CD14-positive monocyte (primary cell): ENCODE results near the gene R3HDM1. TPM values are rescaled to one million over a fixed set of nuclear protein-coding genes. Genes with fewer than 3 reads are reported as not detected.

Experiments
- DNase-seq, 3 donors: peaks; one replicate each; pipeline ENCODE4 v3.0.0-alpha.2; 2011 to 2022
- H2AFZ ChIP-seq: 2 replicates; pipeline ENCODE4 v1.6.0; 2012; ENCODE audit warnings: mild to moderate bottlenecking, low read depth, low read length, inconsistent platforms; ENCODE audit not compliant: insufficient read depth, poor library complexity, severe bottlenecking
- H3K27ac ChIP-seq, 2 donors: 1 replicate in 1 of 2; 2 replicates in 1 of 2; pipeline ENCODE4 v1.5.1; 2012 to 2013; ENCODE audit warnings: low read length in 2 of 2, control low read depth in 1 of 2, inconsistent platforms in 1 of 2, low read depth in 1 of 2, mild to moderate bottlenecking in 1 of 2
- H3K27me3 ChIP-seq, 2 donors: one replicate each; pipeline versions ENCODE4 v1.6.0 to v1.6.1; 2011 to 2013; ENCODE audit warnings: low read length in 2 of 2; ENCODE audit not compliant: control insufficient read depth in 2 of 2, insufficient read depth in 2 of 2
- H3K36me3 ChIP-seq, 2 donors: replicated peaks in 1 of 2; 1 replicate in 1 of 2; 2 replicates in 1 of 2; pipeline versions ENCODE4 v1.5.1 to v1.6.1; 2012 to 2013; ENCODE audit warnings: low read length in 2 of 2, control low read depth in 1 of 2, inconsistent platforms in 1 of 2, mild to moderate bottlenecking in 1 of 2; ENCODE audit not compliant: insufficient read depth in 2 of 2, control insufficient read depth in 1 of 2
- H3K4me1 ChIP-seq, 2 donors: 1 replicate in 1 of 2; 2 replicates in 1 of 2; pipeline versions ENCODE4 v1.5.1 to v1.6.1; 2012 to 2013; ENCODE audit warnings: low read length in 2 of 2, control low read depth in 1 of 2, inconsistent platforms in 1 of 2, mild to moderate bottlenecking in 1 of 2, moderate library complexity in 1 of 2; ENCODE audit not compliant: insufficient read depth in 2 of 2, control insufficient read depth in 1 of 2
- H3K4me2 ChIP-seq: replicated peaks from 2 replicates; pipeline ENCODE3; 2012; ENCODE audit warnings: low read length, moderate library complexity, mild to moderate bottlenecking; ENCODE audit not compliant: poor library complexity, severe bottlenecking; ENCODE audit errors: extremely low read depth
- H3K4me3 ChIP-seq, 3 experiments: fragments of 200-600 bp in 1 of 3; sonication (generic) in 1 of 3; replicated peaks in 1 of 3; 1 replicate in 2 of 3; 2 replicates in 1 of 3; pipeline ENCODE4 v1.5.1; 2011 to 2013; ENCODE audit warnings: low read length in 3 of 3, mild to moderate bottlenecking in 3 of 3, control low read depth in 2 of 3, low read depth in 2 of 3, inconsistent platforms in 1 of 3, moderate library complexity in 1 of 3
- H3K79me2 ChIP-seq: 2 replicates; pipeline ENCODE4 v1.6.0; 2012; ENCODE audit warnings: mild to moderate bottlenecking, control low read depth, inconsistent platforms, low read length, moderate library complexity; ENCODE audit not compliant: insufficient read depth
- H3K9ac ChIP-seq: 2 replicates; pipeline ENCODE4 v1.6.0; 2017; ENCODE audit warnings: low read length, mild to moderate bottlenecking; ENCODE audit not compliant: insufficient read depth, poor library complexity, severe bottlenecking
- H3K9me3 ChIP-seq, 2 donors: replicated peaks in 1 of 2; 1 replicate in 1 of 2; 2 replicates in 1 of 2; pipeline versions ENCODE4 v1.5.1 to v1.6.1; 2012 to 2013; ENCODE audit warnings: low read length in 2 of 2, control low read depth in 1 of 2; ENCODE audit not compliant: control insufficient read depth in 1 of 2, insufficient read depth in 1 of 2
- H4K20me1 ChIP-seq: 2 replicates; pipeline ENCODE4 v1.6.0; 2012; ENCODE audit warnings: mild to moderate bottlenecking, low read length, control low read depth, moderate library complexity; ENCODE audit not compliant: insufficient read depth
- H3K27ac Mint-ChIP-seq, 7 donors: one replicate each; pipeline ENCODE4 v1.8.0; 2020; ENCODE audit warnings: mild to moderate bottlenecking in 7 of 7, mixed read lengths in 7 of 7, moderate library complexity in 6 of 7, inconsistent platforms in 2 of 7
- H3K27me3 Mint-ChIP-seq, 3 donors: one replicate each; pipeline ENCODE4 v1.8.0; 2021 to 2022; ENCODE audit warnings: low read depth in 3 of 3, mild to moderate bottlenecking in 3 of 3, mixed read lengths in 3 of 3, moderate library complexity in 3 of 3, inconsistent platforms in 1 of 3
- H3K36me3 Mint-ChIP-seq, 2 donors: one replicate each; pipeline ENCODE4 v1.8.0; 2020; ENCODE audit warnings: mixed read lengths in 2 of 2, inconsistent platforms in 1 of 2, mild to moderate bottlenecking in 1 of 2
- H3K4me1 Mint-ChIP-seq: one replicate; pipeline ENCODE4 v1.8.0; 2020; ENCODE audit warnings: mild to moderate bottlenecking, mixed read lengths
- H3K4me3 Mint-ChIP-seq, 2 donors: one replicate each; pipeline ENCODE4 v1.8.0; 2020; ENCODE audit warnings: mild to moderate bottlenecking in 2 of 2, mixed read lengths in 2 of 2, moderate library complexity in 1 of 2
- H3K9me3 Mint-ChIP-seq, 7 donors: one replicate each; pipeline ENCODE4 v1.8.0; 2020 to 2022; ENCODE audit warnings: mixed read lengths in 7 of 7, mild to moderate bottlenecking in 6 of 7, moderate library complexity in 6 of 7, inconsistent platforms in 2 of 7
- WGBS: methylation state at CpG from one replicate; pipeline ENCODE4 v1.1.5; 2013; ENCODE audit warnings: missing lambda C conversion rate; ENCODE audit not compliant: insufficient coverage; 5-methylcytosine and 5-hydroxymethylcytosine counted together
- intact Hi-C, 2 donors: fragments of 100-400 bp; cut with micrococcal nuclease; formaldehyde crosslinking; loops; one replicate each; pipeline versions ENCODE4 v1.15.0 to v1.15.1; 2023
- polyA plus RNA-seq, 3 donors: library from polyadenylated mRNA; depleted of rRNA in 1 of 3; unstranded in 2 of 3; stranded (reverse) in 1 of 3; fragments of 300-500 nt in 2 of 3; fragments of >200 nt in 1 of 3; fragmentation: Illumina TruSeq in 2 of 3; gene quantifications; 1 replicate in 2 of 3; 2 replicates in 1 of 3; pipeline ENCODE4 v1.2.3, GENCODE V29; 2012 to 2021
- TF ChIP-seq, protein P1 (sequence below): fragments of 200-600 bp; IDR thresholded peaks from one replicate; pipeline ENCODE4 v1.8.0; 2022; ENCODE audit warnings: antibody characterized with exemption, mild to moderate bottlenecking

Gene R3HDM1
- polyA plus RNA-seq, 3 donors: 5.4 to 24.5 (median 13.1) TPM

DNA sequence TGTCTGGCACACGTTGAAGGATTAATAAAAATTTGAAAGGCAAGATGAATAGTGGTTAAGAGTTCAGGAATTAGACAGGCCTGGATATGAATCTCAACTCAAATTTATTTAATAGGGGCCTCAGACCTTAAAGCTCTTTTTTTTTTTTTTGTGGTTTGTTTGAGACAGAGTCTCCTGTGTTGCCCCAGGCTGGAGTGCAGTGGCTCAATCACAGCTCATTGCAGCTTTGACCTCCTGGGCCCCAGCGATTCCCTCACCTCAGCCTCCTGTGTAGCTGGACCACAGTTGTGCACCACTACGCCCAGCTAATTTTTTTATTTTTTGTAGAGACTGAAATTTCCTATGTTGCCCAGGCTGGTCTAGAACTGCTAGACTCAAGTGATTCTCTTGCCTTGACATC is 3.3 kb upstream of the R3HDM1 start:
- Histone ChIP-seq H4K20me1 (no peaks in the 10 kb centered on the region), H3K9me3 (no peaks in the 10 kb centered on the region), H3K27ac (no peak overlapping the region), H3K4me1 (peaks cover 13 to 19% of the 10 kb centered on the region in 2 donors), H3K36me3 (no peaks in the 10 kb centered on the region), H3K9ac (no peak overlapping the region), H3K27me3 (no peaks in the 10 kb centered on the region), H2AFZ (no peak overlapping the region), H3K4me3 (no peak overlapping the region), H3K79me2 (peaks cover 34% of the 10 kb centered on the region), H3K4me2 (no peak overlapping the region)
- WGBS: 100% methylated on average over 1 of the region's 3 CpGs
- DNase-seq: no peak
- H3K27ac Mint-ChIP-seq: no peak overlapping the region
- peaks cover 0 to 8% of the 10 kb centered on the region in 2 donors for H3K36me3 Mint-ChIP-seq
- peaks cover 0 to 4% (median 0%) of the 10 kb centered on the region in 7 donors for H3K9me3 Mint-ChIP-seq
- H3K27me3 Mint-ChIP-seq: peaks cover 0 to 5% (median 0%) of the 10 kb centered on the region in 3 donors
- intact Hi-C loops: loop anchor here in 1 of 2 donors (5.0 to 10.0 kb wide), 2 partner anchors 207 to 476 kb away; partner anchors contain the start of gene RAB3GAP1
- H3K4me3 Mint-ChIP-seq: no peak overlapping the region
- TF ChIP-seq, protein P1, sequence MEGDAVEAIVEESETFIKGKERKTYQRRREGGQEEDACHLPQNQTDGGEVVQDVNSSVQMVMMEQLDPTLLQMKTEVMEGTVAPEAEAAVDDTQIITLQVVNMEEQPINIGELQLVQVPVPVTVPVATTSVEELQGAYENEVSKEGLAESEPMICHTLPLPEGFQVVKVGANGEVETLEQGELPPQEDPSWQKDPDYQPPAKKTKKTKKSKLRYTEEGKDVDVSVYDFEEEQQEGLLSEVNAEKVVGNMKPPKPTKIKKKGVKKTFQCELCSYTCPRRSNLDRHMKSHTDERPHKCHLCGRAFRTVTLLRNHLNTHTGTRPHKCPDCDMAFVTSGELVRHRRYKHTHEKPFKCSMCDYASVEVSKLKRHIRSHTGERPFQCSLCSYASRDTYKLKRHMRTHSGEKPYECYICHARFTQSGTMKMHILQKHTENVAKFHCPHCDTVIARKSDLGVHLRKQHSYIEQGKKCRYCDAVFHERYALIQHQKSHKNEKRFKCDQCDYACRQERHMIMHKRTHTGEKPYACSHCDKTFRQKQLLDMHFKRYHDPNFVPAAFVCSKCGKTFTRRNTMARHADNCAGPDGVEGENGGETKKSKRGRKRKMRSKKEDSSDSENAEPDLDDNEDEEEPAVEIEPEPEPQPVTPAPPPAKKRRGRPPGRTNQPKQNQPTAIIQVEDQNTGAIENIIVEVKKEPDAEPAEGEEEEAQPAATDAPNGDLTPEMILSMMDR: no peak
- peaks cover 14% of the 10 kb centered on the region for H3K4me1 Mint-ChIP-seq

DNA sequence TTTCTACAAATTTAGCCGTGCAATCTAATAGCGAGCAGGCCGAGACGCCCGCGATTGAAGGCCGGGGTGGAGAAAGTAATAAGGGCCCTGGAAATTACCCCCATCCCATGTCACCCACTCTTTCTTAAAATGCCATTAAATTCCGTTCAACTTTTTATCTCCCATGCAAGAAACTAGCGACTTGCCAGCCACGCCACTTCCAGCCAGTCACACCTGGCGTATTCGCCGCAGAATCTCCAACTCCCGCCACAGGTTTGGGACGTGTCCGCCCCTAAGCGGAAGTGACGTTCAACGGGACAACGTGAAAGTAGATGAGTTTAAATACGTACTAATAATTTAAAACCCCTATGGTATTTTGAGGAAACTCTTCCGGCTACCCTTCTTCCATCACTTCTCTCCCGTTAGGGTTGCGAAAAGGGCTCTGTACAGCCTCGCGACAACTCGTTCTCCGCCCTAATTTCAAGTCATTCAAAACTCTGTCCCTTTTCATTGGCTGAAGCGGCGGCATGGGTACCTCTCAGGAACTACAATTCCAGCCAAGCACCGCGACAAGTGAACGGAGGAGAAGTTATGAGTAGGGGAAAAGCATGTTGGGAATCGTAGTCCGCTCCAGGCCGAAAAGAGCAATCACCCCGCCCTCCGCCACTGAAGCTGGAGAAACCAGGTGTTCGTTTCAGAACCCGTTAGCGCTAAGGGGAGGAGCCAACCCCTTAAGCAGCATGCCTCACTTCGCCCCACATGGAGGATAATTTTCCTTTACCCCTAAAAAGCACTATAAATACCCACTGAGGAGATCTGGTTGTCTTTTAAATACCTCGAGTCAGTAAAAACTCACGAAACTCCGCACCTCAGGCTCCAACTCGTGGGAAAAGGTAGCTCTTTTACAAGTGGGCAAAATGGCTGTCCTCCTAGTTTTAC is 712 bp upstream of the R3HDM1 start, which contains the start of gene ZRANB3:
ZRANB3 (minus strand) TSS at position 906 of the 918 bp plus-strand sequence.
- peak within 1 kb of the TSS; percentile 92 to 98 (median 98) for H3K4me3 ChIP-seq
- H3K9ac ChIP-seq: peak within 1 kb of the TSS; percentile 86
- H3K36me3 ChIP-seq: no peaks in the 10 kb centered on the region
- peaks cover 18% of the 10 kb centered on the region for H3K4me1 Mint-ChIP-seq
- H3K27ac ChIP-seq: peak within 1 kb of the TSS; percentile 90 to 96
- no peaks in the 10 kb centered on the region for H3K9me3 ChIP-seq
- peak; percentile 94 to 97 (median 95) for DNase-seq
- peak within 1 kb of the TSS; percentile 99 for H2AFZ ChIP-seq
- intact Hi-C loops: loop anchor here (5.0 kb wide), 2 partner anchors 212 to 613 kb away; partner anchors contain the start of genes CCNT2 (in 2 of the 2) and UBXN4 (in 1 of the 2)
- peak within 1 kb of the TSS in 4 of 7 donors; percentile 31 to 73 (median 58) for H3K27ac Mint-ChIP-seq
- no peaks in the 10 kb centered on the region for H3K36me3 Mint-ChIP-seq
- no peaks in the 10 kb centered on the region for H3K9me3 Mint-ChIP-seq
- H3K4me3 Mint-ChIP-seq: no peak within 1 kb of the TSS
- peaks cover 0 to 4% (median 0%) of the 10 kb centered on the region in 3 donors for H3K27me3 Mint-ChIP-seq
- H3K79me2 ChIP-seq: peaks cover 53% of the 10 kb centered on the region
- H3K27me3 ChIP-seq: no peaks in the 10 kb centered on the region
- WGBS: 0% methylated on average over 13 of the region's 46 CpGs
- no peaks in the 10 kb centered on the region for H4K20me1 ChIP-seq
- TF ChIP-seq, protein P1: no peak
- peaks cover 14 to 26% of the 10 kb centered on the region in 2 donors for H3K4me1 ChIP-seq
- H3K4me2 ChIP-seq: peak within 1 kb of the TSS; percentile 90
